ENCODE results near the gene PIK3CB. TPM values are rescaled to one million over a fixed set of nuclear protein-coding genes. Genes with fewer than 3 reads are reported as not detected.

Gene PIK3CB
- total and polyA plus RNA-seq, 4 donors, result 4.7 to 15.9 (median 11.1) TPM

GRCh38 chr3:138875096-138875753, 40.5 kb upstream of the PIK3CB start:
- 94% methylated on average over 6 of the region's 6 CpGs for WGBS
- Histone ChIP-seq H3K4me3 (ENCODE audit: low read depth in 1 of 3, low read length in 3 of 3) (no peak overlapping the region), H3K36me3 (ENCODE audit: control insufficient read depth in 4 of 4, insufficient read depth in 3 of 4, low read depth in 1 of 4, low read length in 3 of 4) (no peaks in the 10 kb centered on the region), H3K27me3 (ENCODE audit: control insufficient read depth in 4 of 4, insufficient read depth in 4 of 4, low read length in 3 of 4) (no peaks in the 10 kb centered on the region), H3K4me1 (ENCODE audit: control insufficient read depth in 4 of 4, insufficient read depth in 4 of 4, low read length in 3 of 4) (no peaks in the 10 kb centered on the region), H3K27ac (ENCODE audit: low read depth in 1 of 2, low read length in 2 of 2) (peak overlapping the region in 1 of 2 donors; percentile 12), H3K9ac (ENCODE audit: low read depth in 1 of 2, low read length in 2 of 2) (no peak overlapping the region), H3K9me3 (ENCODE audit: control insufficient read depth in 4 of 4, low read length in 3 of 4) (peaks cover 0 to 1% (median 0%) of the 10 kb centered on the region in 4 donors)
- no peak for TF ChIP-seq TAF1 (conservative IDR thresholded peaks at IDR 0.05)
- TF ChIP-seq, protein P1, sequence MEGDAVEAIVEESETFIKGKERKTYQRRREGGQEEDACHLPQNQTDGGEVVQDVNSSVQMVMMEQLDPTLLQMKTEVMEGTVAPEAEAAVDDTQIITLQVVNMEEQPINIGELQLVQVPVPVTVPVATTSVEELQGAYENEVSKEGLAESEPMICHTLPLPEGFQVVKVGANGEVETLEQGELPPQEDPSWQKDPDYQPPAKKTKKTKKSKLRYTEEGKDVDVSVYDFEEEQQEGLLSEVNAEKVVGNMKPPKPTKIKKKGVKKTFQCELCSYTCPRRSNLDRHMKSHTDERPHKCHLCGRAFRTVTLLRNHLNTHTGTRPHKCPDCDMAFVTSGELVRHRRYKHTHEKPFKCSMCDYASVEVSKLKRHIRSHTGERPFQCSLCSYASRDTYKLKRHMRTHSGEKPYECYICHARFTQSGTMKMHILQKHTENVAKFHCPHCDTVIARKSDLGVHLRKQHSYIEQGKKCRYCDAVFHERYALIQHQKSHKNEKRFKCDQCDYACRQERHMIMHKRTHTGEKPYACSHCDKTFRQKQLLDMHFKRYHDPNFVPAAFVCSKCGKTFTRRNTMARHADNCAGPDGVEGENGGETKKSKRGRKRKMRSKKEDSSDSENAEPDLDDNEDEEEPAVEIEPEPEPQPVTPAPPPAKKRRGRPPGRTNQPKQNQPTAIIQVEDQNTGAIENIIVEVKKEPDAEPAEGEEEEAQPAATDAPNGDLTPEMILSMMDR (IDR thresholded peaks at IDR 0.05; ENCODE audit: low read depth, low read length, missing input control), result no peak
- no peak for TF ChIP-seq SP1 (IDR thresholded peaks at IDR 0.05)
- no peak for TF ChIP-seq NR2F2 (IDR thresholded peaks at IDR 0.05)
- TF ChIP-seq YY1 (IDR thresholded peaks at IDR 0.05), result no peak
- no peak for TF ChIP-seq RAD21 (IDR thresholded peaks at IDR 0.05)
- TF ChIP-seq FOXA1 (IDR thresholded peaks at IDR 0.05), result no peak
- TF ChIP-seq GABPA (IDR thresholded peaks at IDR 0.05 in 1 of 2, conservative IDR thresholded peaks at IDR 0.05 in 1 of 2), result no peak
- TF ChIP-seq EGR1 (IDR thresholded peaks at IDR 0.05; ENCODE audit: low read depth in 2 of 2), result no peak
- TF ChIP-seq, protein P2, sequence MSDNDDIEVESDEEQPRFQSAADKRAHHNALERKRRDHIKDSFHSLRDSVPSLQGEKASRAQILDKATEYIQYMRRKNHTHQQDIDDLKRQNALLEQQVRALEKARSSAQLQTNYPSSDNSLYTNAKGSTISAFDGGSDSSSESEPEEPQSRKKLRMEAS (IDR thresholded peaks at IDR 0.05), result no peak
- TF ChIP-seq ZBTB33 (IDR thresholded peaks at IDR 0.05), result no peak
- no peak for TF ChIP-seq JUND (IDR thresholded peaks at IDR 0.05)
- no peak for TF ChIP-seq RXRA (IDR thresholded peaks at IDR 0.05)
- TF ChIP-seq HNF4A (conservative IDR thresholded peaks at IDR 0.05), result no peak
- TF ChIP-seq ATF3 (IDR thresholded peaks at IDR 0.05), result no peak
- no peak for TF ChIP-seq HNF4G (IDR thresholded peaks at IDR 0.05)
- TF ChIP-seq, protein P3, sequence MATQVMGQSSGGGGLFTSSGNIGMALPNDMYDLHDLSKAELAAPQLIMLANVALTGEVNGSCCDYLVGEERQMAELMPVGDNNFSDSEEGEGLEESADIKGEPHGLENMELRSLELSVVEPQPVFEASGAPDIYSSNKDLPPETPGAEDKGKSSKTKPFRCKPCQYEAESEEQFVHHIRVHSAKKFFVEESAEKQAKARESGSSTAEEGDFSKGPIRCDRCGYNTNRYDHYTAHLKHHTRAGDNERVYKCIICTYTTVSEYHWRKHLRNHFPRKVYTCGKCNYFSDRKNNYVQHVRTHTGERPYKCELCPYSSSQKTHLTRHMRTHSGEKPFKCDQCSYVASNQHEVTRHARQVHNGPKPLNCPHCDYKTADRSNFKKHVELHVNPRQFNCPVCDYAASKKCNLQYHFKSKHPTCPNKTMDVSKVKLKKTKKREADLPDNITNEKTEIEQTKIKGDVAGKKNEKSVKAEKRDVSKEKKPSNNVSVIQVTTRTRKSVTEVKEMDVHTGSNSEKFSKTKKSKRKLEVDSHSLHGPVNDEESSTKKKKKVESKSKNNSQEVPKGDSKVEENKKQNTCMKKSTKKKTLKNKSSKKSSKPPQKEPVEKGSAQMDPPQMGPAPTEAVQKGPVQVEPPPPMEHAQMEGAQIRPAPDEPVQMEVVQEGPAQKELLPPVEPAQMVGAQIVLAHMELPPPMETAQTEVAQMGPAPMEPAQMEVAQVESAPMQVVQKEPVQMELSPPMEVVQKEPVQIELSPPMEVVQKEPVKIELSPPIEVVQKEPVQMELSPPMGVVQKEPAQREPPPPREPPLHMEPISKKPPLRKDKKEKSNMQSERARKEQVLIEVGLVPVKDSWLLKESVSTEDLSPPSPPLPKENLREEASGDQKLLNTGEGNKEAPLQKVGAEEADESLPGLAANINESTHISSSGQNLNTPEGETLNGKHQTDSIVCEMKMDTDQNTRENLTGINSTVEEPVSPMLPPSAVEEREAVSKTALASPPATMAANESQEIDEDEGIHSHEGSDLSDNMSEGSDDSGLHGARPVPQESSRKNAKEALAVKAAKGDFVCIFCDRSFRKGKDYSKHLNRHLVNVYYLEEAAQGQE (IDR thresholded peaks at IDR 0.05), result no peak
- no peak for TF ChIP-seq FOXA2 (IDR thresholded peaks at IDR 0.05)
- no peak for DNase-seq (ENCODE audit: low spot score)

All from liver (tissue), 9 donors.